Measurements from ENCODE around the gene LMF1. TPM values are rescaled to one million over a fixed set of nuclear protein-coding genes. Genes with fewer than 3 reads are reported as not detected.

Gene LMF1
- polyA plus RNA-seq, 1 donor: 18.7 TPM

DNA sequence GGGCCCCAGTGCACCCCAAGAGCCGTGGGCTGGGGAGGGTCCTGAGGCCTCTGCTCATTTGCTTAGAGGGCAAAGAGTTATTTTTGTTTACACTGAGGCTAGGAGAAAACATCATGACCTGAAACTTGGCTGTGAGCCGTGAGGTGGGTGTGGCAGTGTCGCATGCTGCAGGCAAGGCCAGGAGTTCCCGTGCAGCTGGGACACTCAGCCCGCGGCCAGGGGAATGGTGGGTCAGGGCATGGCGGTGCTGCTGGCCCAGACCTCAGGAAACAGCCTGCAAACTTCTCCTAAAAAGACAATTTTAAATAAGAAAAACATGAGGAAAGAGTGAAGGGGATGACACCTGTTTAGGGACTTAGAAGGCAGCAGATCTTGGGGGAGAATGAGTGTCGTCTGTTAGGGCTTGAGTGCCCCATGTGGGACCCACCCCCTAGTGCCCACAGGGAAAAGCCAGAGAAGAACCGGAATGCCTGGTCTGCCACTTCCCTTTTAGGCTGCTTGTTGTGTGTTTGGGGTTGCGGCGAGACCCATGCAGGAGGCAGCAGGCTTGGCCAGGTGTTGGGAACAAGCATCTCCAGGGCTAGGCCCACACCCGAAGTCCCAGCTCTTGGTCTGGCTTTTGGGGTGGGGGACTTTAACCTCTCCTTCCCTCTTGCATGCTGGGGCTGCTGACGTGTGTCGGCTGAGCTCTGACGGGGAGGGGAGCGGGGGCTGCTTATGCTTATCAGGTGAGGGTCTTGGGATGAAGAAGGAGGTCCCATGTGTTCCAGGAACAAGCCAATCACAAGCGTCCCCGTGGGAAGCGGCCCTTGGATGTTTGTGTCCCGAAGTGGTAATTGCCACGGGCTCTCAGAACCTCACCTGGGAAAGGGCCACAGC is 89.3 kb downstream of the LMF1 start:
- no peak for DNase-seq

DNA sequence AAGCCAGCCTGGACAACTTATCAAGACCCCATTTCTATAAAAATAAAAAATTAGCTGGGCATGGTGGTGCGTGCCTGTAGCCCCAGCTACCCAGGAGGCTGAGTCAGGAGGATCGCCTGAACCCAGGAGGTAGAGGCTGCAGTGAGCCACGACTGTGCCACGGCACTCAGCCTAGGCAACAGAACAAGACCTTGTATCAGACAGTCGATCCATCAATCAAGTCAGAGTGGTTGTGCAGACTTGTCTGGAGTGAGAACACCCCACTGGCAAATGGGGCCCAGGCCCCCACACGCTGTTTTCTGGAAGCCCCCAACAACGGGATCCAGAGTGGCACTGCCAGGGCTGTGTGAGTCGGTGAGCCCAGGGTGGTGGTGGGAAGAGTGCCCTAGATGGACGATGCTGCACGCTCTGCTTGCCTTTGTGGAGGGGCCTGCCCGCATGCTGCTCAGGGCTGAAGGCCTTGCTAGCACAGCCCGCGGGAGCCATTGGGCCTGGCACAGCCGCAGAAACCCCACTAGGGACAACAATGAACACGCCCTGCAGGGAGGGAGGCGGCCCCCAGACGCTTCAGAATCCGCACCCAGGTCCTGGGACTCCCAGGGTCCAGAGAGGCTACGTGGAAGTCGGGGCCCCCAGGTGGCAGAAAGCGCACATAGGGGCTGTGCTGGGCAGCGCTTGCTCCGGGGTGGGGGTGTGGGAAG is 90.2 kb downstream of the LMF1 start:
- DNase-seq: no peak

DNA sequence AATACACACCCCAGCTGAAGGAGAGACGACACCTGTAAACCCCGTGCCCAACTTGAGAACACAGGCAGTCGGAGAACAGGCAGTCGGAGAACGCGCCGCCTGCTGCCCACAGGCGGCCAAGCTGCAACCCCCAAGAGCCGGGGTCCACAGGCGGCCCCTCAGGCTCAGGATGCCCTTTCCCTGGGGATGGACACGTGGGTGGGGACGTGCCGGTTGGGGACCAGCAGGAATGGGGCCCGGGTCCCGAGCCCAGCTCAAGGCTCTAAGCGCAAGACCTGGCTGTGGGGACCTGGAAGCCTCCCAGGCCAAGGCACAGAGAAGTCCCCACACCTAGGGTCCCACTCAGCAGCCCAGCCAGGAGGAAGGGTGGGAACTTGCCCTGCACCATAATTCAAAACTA is 90.8 kb downstream of the LMF1 start:
- no peak for DNase-seq

DNA sequence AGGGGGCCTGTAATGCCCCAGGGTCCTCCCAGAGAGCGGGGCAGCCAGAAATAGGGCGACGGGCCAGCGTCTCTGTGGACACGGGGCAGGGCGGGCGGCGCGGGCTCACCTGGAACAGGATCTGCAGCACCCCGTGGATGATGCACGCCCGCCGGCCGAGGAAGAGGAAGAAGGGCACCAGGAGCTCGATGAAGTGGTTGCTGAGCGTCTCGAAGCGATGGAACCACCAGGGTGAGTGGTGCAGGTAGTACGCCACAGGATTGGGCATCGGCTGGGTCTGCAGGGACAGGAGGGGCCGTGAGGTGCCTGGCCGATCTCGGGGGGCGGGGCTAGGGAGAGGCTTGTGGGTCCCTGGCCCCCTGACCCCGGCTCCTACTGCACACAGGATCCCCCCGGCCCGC is 91.3 kb downstream of the LMF1 start:
- DNase-seq: no peak

DNA sequence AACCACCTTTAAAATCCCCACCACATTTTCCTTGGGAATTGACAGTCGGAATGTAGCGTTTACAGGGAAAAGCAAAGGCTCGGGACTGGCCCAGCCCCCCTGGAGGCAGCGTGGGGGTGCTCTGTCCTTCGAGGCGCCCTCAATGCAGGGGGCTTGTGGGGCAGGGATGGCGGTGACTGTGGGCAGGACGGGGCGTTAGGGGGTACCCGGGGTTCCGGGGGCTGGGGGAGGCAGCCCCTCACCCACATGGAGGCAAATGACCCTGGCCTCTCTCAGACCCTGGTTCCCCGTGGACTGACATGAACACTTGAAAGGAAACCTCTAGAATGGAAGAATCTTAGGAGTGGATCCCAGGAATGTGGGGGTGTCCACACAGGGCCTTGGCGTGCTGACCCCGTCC is 91.9 kb downstream of the LMF1 start:
- no peak for DNase-seq

DNA sequence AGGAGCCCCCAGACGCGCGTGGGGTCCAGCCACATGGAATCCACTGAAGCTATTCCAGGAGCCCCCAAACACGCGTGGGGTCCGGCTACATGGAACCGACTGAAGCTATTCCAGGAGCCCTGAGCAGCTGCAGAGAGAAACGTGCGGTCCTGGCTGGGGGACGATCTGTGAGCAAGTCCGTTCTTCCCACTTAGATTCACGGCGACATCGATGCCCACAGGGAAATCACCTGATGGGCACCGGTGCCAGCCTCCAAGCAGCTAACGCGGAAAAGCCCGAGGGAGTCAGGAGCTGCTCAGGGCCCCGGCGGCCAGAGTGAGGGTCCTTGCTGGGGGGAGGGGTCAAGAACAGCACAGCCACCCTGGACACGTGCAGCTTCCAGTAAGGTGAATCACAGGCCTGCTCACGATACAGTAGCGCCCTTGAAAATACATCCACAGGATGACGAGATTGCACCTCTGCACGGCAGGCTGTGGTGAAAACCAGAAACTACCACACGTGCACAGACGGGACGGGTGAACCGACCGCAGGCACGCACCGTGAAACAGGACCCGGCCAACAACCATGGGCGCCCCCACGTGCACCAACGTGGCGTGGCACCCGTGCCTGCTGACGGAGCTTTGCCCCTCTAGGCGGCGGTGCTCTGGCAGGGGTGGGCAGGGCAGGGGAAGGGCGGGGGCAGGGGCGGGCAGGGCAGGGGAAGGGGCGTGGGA is 92.6 kb downstream of the LMF1 start:
- no peak for DNase-seq

- DNase-seq: no peak
Observed at GRCh38 chr16:877242-878071, 93.3 kb downstream of the LMF1 start.

GRCh38 chr16:876523-877241 is 94.1 kb downstream of the LMF1 start:
- DNase-seq: no peak

DNA sequence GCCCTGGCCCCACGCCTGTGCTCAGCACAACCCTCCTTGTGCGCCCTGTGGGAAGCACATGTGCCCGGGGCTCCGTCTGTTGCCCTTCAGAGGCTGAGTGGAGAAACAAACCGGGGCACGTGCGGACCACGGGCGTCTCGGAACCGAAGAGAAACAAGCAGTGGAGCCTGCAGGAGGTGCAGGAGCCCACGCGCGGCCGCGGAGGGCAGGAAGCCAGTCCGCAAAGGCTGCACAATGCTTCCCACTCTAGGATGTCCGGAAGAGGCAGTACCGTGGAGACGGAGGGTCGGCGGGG is 94.8 kb downstream of the LMF1 start:
- DNase-seq: no peak

- no peak for DNase-seq
Observed at GRCh38 chr16:875182-876040, 95.4 kb downstream of the LMF1 start.

DNA sequence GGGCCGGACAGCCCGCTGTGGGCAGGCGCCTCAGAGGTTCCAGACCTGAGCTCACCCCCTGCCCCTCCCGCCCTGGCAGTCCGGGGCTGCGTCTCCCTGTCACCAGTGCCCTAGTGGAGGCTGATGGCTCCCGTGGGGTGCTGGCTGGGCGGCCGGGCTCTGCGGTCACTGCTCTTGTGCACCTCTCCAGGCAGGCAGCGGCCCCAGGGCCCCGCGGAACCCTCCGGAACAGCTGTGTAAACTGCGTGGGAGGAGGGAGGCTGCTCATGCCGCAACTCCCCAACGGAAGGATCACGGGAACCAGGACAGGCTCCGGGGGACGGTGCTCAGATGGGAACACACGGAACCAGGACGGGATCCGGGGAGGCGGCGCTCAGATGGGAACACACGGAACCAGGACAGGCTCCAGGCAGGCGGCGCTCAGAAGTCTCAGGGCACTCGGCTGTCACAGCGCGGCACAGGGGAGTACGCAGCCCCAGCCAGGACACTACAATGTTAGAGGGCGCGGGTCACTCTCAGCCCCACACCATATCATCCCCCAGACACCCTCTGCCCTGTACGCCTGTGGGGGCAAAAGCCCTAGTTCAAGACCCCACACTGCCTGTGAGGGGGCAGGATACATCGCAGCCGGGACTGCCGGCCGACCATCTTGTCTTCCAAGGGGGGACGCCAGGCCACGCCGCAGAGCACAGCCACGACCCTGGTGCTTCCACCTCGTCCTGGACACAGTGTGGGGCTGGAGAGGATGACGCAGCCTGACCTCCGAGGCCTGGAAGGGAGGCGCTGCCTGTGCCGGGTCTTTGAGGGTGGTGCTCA is 96.2 kb downstream of the LMF1 start:
- DNase-seq: peak; percentile 22

- DNase-seq: no peak
Observed at GRCh38 chr16:873889-874288, 96.9 kb downstream of the LMF1 start.

- DNase-seq: no peak
Observed at GRCh38 chr16:873243-873661, 97.5 kb downstream of the LMF1 start.

GRCh38 chr16:872436-873242 is 98.1 kb downstream of the LMF1 start:
- DNase-seq: no peak

DNA sequence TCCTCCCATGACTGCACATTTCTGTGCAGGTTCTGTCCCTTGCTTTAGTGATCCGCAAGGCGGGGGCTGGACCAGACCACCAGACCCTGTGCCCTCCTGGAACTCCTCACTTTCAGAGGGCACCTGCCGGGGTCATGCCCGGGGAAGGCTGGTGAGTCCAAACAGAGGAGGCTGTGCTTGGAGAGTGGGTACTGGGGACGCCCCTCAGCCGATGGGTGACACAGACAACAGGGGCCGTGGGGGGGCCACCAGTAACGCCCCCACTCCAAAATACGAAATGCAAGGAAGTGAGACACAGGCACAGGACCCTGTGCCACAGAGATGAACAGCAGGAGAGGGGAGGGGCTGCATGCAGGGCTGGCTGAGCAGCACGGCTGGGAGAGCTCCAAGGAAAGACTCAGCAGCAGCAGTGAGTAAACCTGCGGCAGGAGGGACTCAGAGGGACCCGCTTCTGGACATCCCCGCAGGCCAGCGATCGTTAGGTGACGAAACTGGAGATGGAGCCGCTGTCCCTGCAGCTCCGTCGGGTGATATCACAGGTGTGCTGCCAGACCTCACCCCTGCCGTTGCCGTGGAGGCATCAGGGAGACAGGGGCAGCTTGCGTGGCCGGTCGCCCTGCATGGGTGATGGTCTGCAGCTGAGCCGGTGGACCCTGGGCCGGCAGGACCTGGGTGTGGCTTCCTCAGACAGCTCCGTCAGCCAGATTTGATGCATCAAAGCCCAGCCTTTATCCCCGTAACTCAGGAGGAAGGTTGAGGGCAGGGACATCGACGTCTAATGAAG is 99.0 kb downstream of the LMF1 start:
- DNase-seq: no peak

GRCh38 chr16:870856-871561 is 99.8 kb downstream of the LMF1 start:
- DNase-seq: no peak
